Left ventricle myocardium inferior (tissue), 1 donor: ENCODE results near the gene ZDHHC21. TPM values are rescaled to one million over a fixed set of nuclear protein-coding genes. Genes with fewer than 3 reads are reported as not detected.

Experiments used
- DNase-seq: peaks from one replicate; pipeline ENCODE4 v3.0.0-alpha.2; 2020
- H3K27ac ChIP-seq: fragments of 200-600 bp; replicated peaks from 2 replicates; pipeline ENCODE4 v1.8.0; 2021
- H3K27me3 ChIP-seq: fragments of 200-600 bp; 2 replicates; pipeline ENCODE4 v1.8.0; 2021; ENCODE audit warnings: low read depth
- H3K36me3 ChIP-seq: fragments of 200-600 bp; 2 replicates; pipeline ENCODE4 v1.8.0; 2021
- H3K4me1 ChIP-seq: fragments of 200-600 bp; 2 replicates; pipeline ENCODE4 v1.8.0; 2021
- H3K4me3 ChIP-seq: fragments of 200-600 bp; 2 replicates; pipeline ENCODE4 v1.8.0; 2021; ENCODE audit warnings: mild to moderate bottlenecking, moderate library complexity
- H3K9me3 ChIP-seq: fragments of 200-600 bp; replicated peaks from 2 replicates; pipeline ENCODE4 v1.8.0; 2021
- CTCF ChIP-seq: fragments of 200-600 bp; IDR thresholded peaks from 2 replicates; pipeline ENCODE4 v1.8.0; 2021; ENCODE audit warnings: antibody characterized with exemption, mild to moderate bottlenecking, borderline replicate concordance
- intact Hi-C: fragments of 100-400 bp; cut with micrococcal nuclease; formaldehyde crosslinking; loops from one replicate; pipeline ENCODE4 v1.11.0; 2022
- total RNA-seq: library from RNA; stranded (reverse); fragmentation: NEBNext Ultra II Directional; extraction: Animal tissue kit (Norgen Biotek cat#: 25700); gene quantifications from one replicate; pipeline ENCODE4 v1.2.1, GENCODE V29; 2021
- donor health status: DM: no; HTN: yes; CAD: no; lungs with severe emphysema.

The ZDHHC21 gene
- total RNA-seq, 1 donor from 2014 or later: 7.9 TPM

GRCh38 chr9:14662060-14662453 lies 31.2 kb downstream of the ZDHHC21 start:
- DNase-seq: no peak
- no peak for TF ChIP-seq CTCF

DNA sequence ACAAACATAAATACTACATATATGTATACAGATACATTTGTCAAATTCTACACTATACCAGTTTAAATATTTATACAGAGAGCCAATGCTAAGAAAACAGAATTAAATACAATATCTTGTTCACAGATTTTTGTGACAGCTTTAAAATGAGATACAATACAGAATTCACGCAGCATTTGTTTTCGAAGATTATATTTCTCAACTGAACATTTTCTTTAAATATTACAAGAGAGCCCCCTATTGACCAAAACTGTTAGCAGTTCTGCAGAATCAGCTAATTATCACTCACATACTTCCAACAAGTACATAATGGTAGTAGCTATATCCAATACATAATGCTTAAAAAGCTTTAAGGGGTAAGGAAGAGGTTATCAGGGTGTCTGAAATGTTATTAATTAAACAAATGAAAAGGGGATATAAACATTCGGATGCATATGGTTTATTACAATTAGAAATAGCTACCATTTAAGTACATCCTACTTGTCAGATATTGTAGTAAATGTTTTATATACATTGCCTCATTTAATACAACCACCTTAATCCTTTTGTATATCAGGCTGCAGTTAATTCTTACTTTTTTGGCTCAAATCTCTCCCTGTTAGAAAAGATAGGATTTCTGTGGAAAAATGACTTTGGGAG lies 31.7 kb downstream of the ZDHHC21 start:
- H3K27me3 ChIP-seq: no peaks in the 10 kb centered on the region
- H3K27ac ChIP-seq: no peak overlapping the region
- intact Hi-C loops: no loop called here
- peak; percentile 65 for TF ChIP-seq CTCF
- H3K9me3 ChIP-seq: no peaks in the 10 kb centered on the region
- H3K4me3 ChIP-seq: no peak overlapping the region
- no peak for DNase-seq
- H3K36me3 ChIP-seq: peaks cover 9% of the 10 kb centered on the region
- no peaks in the 10 kb centered on the region for H3K4me1 ChIP-seq

More at GRCh38 chr9:14662060-14662453, 31.2 kb downstream of the ZDHHC21 start:
- Histone ChIP-seq H3K4me3 (no peak overlapping the region), H3K4me1 (no peaks in the 10 kb centered on the region), H3K27me3 (no peaks in the 10 kb centered on the region), H3K27ac (no peak overlapping the region), H3K36me3 (peaks cover 9% of the 10 kb centered on the region), H3K9me3 (no peaks in the 10 kb centered on the region)
- intact Hi-C loops: no loop called here

GRCh38 chr9:14660721-14661120 lies 32.5 kb downstream of the ZDHHC21 start:
- Histone ChIP-seq H3K36me3 (peaks cover 11% of the 10 kb centered on the region), H3K4me3 (no peak overlapping the region), H3K4me1 (no peaks in the 10 kb centered on the region), H3K27ac (no peak overlapping the region), H3K27me3 (no peaks in the 10 kb centered on the region), H3K9me3 (peaks cover 4% of the 10 kb centered on the region)
- no peak for TF ChIP-seq CTCF
- intact Hi-C loops: no loop called here
- DNase-seq: no peak

DNA sequence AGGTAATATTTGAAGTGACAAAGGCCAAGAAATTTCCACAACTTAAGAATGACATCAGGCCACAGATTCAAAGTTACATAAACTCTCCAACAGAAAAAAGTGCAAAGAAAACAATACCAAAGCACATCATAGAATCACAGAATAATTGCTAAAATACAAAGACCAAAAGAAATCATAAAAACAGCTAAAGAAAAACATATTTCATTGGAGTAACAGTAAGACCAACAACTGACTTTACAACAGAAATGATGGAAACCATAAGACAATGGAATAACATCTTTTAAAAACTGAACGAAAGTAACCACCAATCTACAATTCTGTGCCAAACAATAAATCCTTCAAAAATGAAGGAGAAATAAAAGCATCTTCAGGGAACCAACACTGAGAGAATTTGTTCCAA lies 38.3 kb downstream of the ZDHHC21 start:
- DNase-seq: no peak
- no peak for TF ChIP-seq CTCF
- H3K27me3 ChIP-seq: no peaks in the 10 kb centered on the region
- no peak overlapping the region for H3K27ac ChIP-seq
- no peak overlapping the region for H3K4me3 ChIP-seq
- peaks cover 31% of the 10 kb centered on the region for H3K36me3 ChIP-seq
- H3K4me1 ChIP-seq: no peaks in the 10 kb centered on the region
- peaks cover 23% of the 10 kb centered on the region for H3K9me3 ChIP-seq
- intact Hi-C loops: loop anchor here (5.0 kb wide), 1 partner anchor 193 kb away; no protein-coding TSS in a partner anchor

GRCh38 chr9:14653511-14653910 lies 39.7 kb downstream of the ZDHHC21 start:
- H3K27me3 ChIP-seq: no peaks in the 10 kb centered on the region
- H3K27ac ChIP-seq: no peak overlapping the region
- no peaks in the 10 kb centered on the region for H3K4me1 ChIP-seq
- H3K36me3 ChIP-seq: peaks cover 30% of the 10 kb centered on the region
- H3K4me3 ChIP-seq: no peak overlapping the region
- intact Hi-C loops: loop anchor here (5.0 kb wide), 1 partner anchor 191 kb away; no protein-coding TSS in a partner anchor
- H3K9me3 ChIP-seq: peaks cover 23% of the 10 kb centered on the region
- TF ChIP-seq CTCF: no peak
- DNase-seq: no peak
